Loucy (cell line): ENCODE results near the gene WASL.

Source experiments
- H2AFZ ChIP-seq: fragments of 200-600 bp; sonication (generic); 2 replicates; pipeline ENCODE4 v1.6.0; 2016; ENCODE audit warnings: antibody characterized with exemption, mild to moderate bottlenecking, low read length, moderate library complexity
- H3F3A ChIP-seq: fragments of 200-600 bp; 2 replicates; pipeline ENCODE4 v1.6.0; 2016; ENCODE audit warnings: antibody characterized with exemption, low read depth, mild to moderate bottlenecking
- H3K27me3 ChIP-seq: fragments of 200-600 bp; sonication (generic); 2 replicates; pipeline ENCODE4 v1.6.1; 2014; ENCODE audit warnings: low read length, mild to moderate bottlenecking; ENCODE audit not compliant: insufficient read depth, poor library complexity, severe bottlenecking
- H3K36me3 ChIP-seq: fragments of 200-600 bp; sonication (generic); 2 replicates; pipeline ENCODE4 v1.6.1; 2016; ENCODE audit warnings: low read length; ENCODE audit not compliant: insufficient read depth
- H3K4me1 ChIP-seq: fragments of 200-600 bp; sonication (generic); 2 replicates; pipeline ENCODE4 v1.5.1; 2014; ENCODE audit warnings: low read length, mild to moderate bottlenecking; ENCODE audit not compliant: insufficient read depth, poor library complexity, severe bottlenecking
- H3K4me2 ChIP-seq: fragments of 200-600 bp; sonication (generic); 2 replicates; pipeline ENCODE4 v1.6.0; 2014; ENCODE audit warnings: antibody characterized with exemption, low read length, low read depth, mild to moderate bottlenecking; ENCODE audit not compliant: poor library complexity, severe bottlenecking
- H3K4me3 ChIP-seq: fragments of 200-600 bp; sonication (generic); 2 replicates; pipeline ENCODE4 v1.5.1; 2014; ENCODE audit warnings: low read length, mild to moderate bottlenecking, mixed read lengths; ENCODE audit not compliant: poor library complexity, severe bottlenecking
- H3K79me2 ChIP-seq: fragments of 200-600 bp; sonication (generic); 2 replicates; pipeline ENCODE4 v1.6.1; 2014; ENCODE audit warnings: low read length; ENCODE audit not compliant: insufficient read depth
- H3K9ac ChIP-seq: fragments of 200-600 bp; sonication (generic); 2 replicates; pipeline ENCODE4 v1.6.0; 2014; ENCODE audit warnings: mild to moderate bottlenecking, low read depth, low read length, moderate library complexity; ENCODE audit not compliant: poor library complexity, severe bottlenecking
- H3K9me2 ChIP-seq: fragments of 200-600 bp; sonication (generic); replicated peaks from 2 replicates; pipeline ENCODE4 v1.6.1; 2016; ENCODE audit warnings: low read depth, low read length, mixed read lengths
- H3K9me3 ChIP-seq: fragments of 200-600 bp; sonication (generic); 2 replicates; pipeline ENCODE4 v1.6.1; 2014; ENCODE audit warnings: mild to moderate bottlenecking, antibody characterized with exemption, low read length, low read depth; ENCODE audit not compliant: insufficient read depth
- H4K20me1 ChIP-seq: fragments of 200-600 bp; sonication (generic); 2 replicates; pipeline ENCODE4 v1.6.0; 2014; ENCODE audit warnings: antibody characterized with exemption, low read length, mild to moderate bottlenecking; ENCODE audit not compliant: insufficient read depth, poor library complexity, severe bottlenecking
- CTCF ChIP-seq: fragments of 200-600 bp; sonication (generic); conservative IDR thresholded peaks from 2 replicates; pipeline ENCODE4 v1.5.1; 2014; ENCODE audit warnings: mild to moderate bottlenecking, antibody characterized with exemption, low read length
- EZH2phosphoT487 ChIP-seq: fragments of 200-600 bp; IDR thresholded peaks from 2 replicates; pipeline ENCODE4 v1.6.1; 2018; ENCODE audit warnings: antibody characterized with exemption, mild to moderate bottlenecking, moderate library complexity, borderline replicate concordance

The WASL gene

GRCh38 chr7:123647106-123647730, 101.6 kb downstream of the WASL start:
- TF ChIP-seq CTCF (no peak), EZH2phosphoT487 (no peak)
- Histone ChIP-seq H3K79me2 (no peaks in the 10 kb centered on the region), H3K36me3 (no peaks in the 10 kb centered on the region), H3K9me3 (no peaks in the 10 kb centered on the region), H3K9me2 (no peaks in the 10 kb centered on the region), H3F3A (no peaks in the 10 kb centered on the region), H2AFZ (0 out of 2 replicates have a peak overlapping the region, but pooled peaks have one; percentile 21), H3K4me3 (no peak overlapping the region), H3K27me3 (no peaks in the 10 kb centered on the region), H3K4me2 (no peak overlapping the region), H4K20me1 (no peaks in the 10 kb centered on the region), H3K9ac (no peak overlapping the region), H3K4me1 (no peaks in the 10 kb centered on the region)

DNA sequence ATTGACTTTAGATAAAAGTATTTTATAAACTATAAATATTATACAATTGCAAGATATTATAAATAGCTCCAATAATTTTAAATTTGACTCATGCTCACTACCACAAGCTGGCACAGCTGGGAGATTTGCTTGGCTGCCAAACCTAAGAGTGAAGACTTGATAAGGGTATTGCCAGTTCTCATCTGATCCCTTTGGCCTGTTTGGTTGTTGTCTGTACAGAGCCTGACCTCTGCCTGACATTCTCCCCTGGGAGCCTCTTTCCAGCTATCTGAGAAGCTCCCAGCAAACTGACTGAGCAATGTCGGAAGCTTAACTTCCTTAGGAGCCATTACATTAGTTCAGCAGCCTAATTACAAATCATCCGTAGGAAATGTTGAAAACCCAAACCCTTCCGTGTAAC, 103.3 kb downstream of the WASL start:
- Histone ChIP-seq H3F3A (no peaks in the 10 kb centered on the region), H3K27me3 (no peaks in the 10 kb centered on the region), H3K9me3 (no peaks in the 10 kb centered on the region), H3K9me2 (no peaks in the 10 kb centered on the region), H3K4me2 (no peak overlapping the region), H3K4me3 (no peak overlapping the region), H3K79me2 (no peaks in the 10 kb centered on the region), H3K4me1 (no peaks in the 10 kb centered on the region), H2AFZ (no peak overlapping the region), H3K36me3 (no peaks in the 10 kb centered on the region), H4K20me1 (no peaks in the 10 kb centered on the region), H3K9ac (no peak overlapping the region)
- TF ChIP-seq CTCF = no peak
- TF ChIP-seq EZH2phosphoT487 = no peak

DNA sequence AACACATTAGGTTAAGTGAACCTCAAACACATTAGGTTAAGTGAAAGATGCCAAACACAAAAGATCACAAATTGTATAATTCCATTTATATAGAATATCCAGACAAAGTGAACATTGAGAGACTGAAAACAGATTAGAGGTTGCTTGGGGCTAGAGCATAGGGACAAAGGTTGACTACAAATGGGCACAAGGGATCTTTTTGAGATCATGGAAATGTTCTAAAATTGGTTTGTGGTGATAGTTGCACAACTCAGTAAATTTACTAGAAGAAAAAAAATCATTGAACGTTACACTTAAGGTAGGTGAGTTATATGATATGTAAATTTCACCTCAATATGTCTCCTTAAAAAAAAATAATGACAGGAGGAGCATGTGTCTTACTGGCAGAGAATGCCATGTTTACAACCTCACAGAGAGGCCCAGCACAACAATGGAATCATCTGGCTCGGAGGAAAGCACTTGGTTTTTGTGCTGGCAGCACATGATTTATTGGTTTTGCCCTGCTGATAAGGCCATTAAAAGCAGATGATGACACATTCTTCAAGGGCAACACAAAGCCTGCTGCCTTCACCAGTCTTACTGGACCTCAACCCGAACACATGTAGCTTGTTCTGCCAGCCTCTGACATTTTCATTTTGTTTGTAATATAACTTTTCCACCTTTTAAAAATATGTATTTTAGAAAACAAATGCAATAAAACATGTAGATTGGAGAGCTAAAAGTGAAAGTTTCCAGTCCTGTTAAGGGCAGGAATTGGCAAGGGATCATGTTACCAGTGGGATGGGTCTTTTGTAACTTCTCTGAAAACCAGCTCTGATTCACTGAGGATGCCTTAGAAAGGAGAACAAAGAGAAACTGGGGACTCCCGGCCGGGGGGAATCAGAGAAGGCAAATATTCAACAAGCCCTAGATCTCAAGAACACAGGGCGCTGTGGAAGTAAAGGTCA, 105.0 kb downstream of the WASL start:
- TF ChIP-seq CTCF = no peak
- no peak for TF ChIP-seq EZH2phosphoT487
- H3K79me2 ChIP-seq = no peaks in the 10 kb centered on the region
- no peak overlapping the region for H3K9ac ChIP-seq
- no peaks in the 10 kb centered on the region for H3K4me1 ChIP-seq
- no peaks in the 10 kb centered on the region for H3F3A ChIP-seq
- no peaks in the 10 kb centered on the region for H3K36me3 ChIP-seq
- no peaks in the 10 kb centered on the region for H3K27me3 ChIP-seq
- H2AFZ ChIP-seq = 0 out of 2 replicates have a peak overlapping the region, but pooled peaks have one; percentile 9
- no peaks in the 10 kb centered on the region for H3K9me2 ChIP-seq
- peak overlapping the region; percentile 26 for H3K4me2 ChIP-seq
- no peaks in the 10 kb centered on the region for H4K20me1 ChIP-seq
- H3K9me3 ChIP-seq = no peaks in the 10 kb centered on the region
- H3K4me3 ChIP-seq = no peak overlapping the region
